ENCODE measurements around the gene MYLK. TPM values are rescaled to one million over a fixed set of nuclear protein-coding genes. Genes with fewer than 3 reads are reported as not detected.

MYLK gene
- total and polyA plus RNA-seq, 10 of the 15 experiments (the other 5 are each of a cell fraction or from before 2014, with no cell fraction given) = 0.04 to 1.6 (median 0.42) TPM; not detected in 1

- SMC1A ChIA-PET (ENCODE audit: uncharacterized antibody, unreplicated experiment) = no interaction called here
- Histone ChIP-seq H3K36me3 (ENCODE audit: control insufficient read depth in 2 of 2, insufficient read depth in 2 of 2, low read length in 1 of 2) (no peaks in the 10 kb centered on the region; a peak in 1 of 4 replicates), H3K9ac (ENCODE audit: control insufficient read depth, insufficient read depth, low read length) (no peak overlapping the region), H3K27ac (ENCODE audit: control insufficient read depth, insufficient read depth) (no peak overlapping the region), H2AFZ (ENCODE audit: control insufficient read depth, low read depth, low read length) (no peak overlapping the region), H3K4me2 (ENCODE audit: control insufficient read depth, insufficient read depth) (no peak overlapping the region), H3K27me3 (replicated peaks in 1 of 2; ENCODE audit: control insufficient read depth in 2 of 2, insufficient read depth in 2 of 2, low read length in 1 of 2) (no peaks in the 10 kb centered on the region), H4K20me1 (ENCODE audit: control insufficient read depth, insufficient read depth) (no peaks in the 10 kb centered on the region), H3K79me2 (ENCODE audit: control insufficient read depth, insufficient read depth, low read length) (no peaks in the 10 kb centered on the region), H3K9me3 (replicated peaks; ENCODE audit: control insufficient read depth, insufficient read depth, low read length) (no peaks in the 10 kb centered on the region), H3K4me1 (ENCODE audit: control insufficient read depth, insufficient read depth, low read length) (no peaks in the 10 kb centered on the region), H3K4me3 (no peak overlapping the region)
- POLR2A ChIA-PET = no interaction called here
- no TSS peak for BruUV-seq (replicated peaks)
- in situ Hi-C loops (cut with MboI) = no loop called here
- DNase-seq (ENCODE audit: low read depth, low spot score) (no peak), ATAC-seq (no peak), FAIRE-seq (no peak)
- RAD21 ChIA-PET (ENCODE audit: unreplicated experiment) = no interaction called here
- intact Hi-C loops (cut with micrococcal nuclease; ENCODE audit: unreplicated experiment) = no loop called here
- CTCF ChIA-PET = no interaction called here
- 79% methylated on average over 9 of the region's 9 CpGs for WGBS (ENCODE audit: insufficient coverage, insufficient replicate concordance, low lambda C conversion rate, missing lambda C conversion rate)
- TF ChIP-seq IKZF2 (IDR thresholded peaks at IDR 0.05) = no peak
- TF ChIP-seq RAD21 (IDR thresholded peaks at IDR 0.05; ENCODE audit: insufficient read depth, low read depth, low read length) = no peak
- no peak for TF ChIP-seq FOS (IDR thresholded peaks at IDR 0.05; ENCODE audit: borderline replicate concordance, extremely low read depth, insufficient read length)
- no peak for TF ChIP-seq ZZZ3 (IDR thresholded peaks at IDR 0.05; ENCODE audit: control insufficient read depth, insufficient read length, low read depth)
- no peak for TF ChIP-seq MTA3 (IDR thresholded peaks at IDR 0.05; ENCODE audit: borderline replicate concordance, low read length)
- TF ChIP-seq MYB (IDR thresholded peaks at IDR 0.05; ENCODE audit: borderline replicate concordance, low read depth, low read length) = no peak
- TF ChIP-seq ZNF687 (IDR thresholded peaks at IDR 0.05) = no peak
- no peak for TF ChIP-seq HSF1 (IDR thresholded peaks at IDR 0.05; ENCODE audit: low read depth, low read length)
- no peak for TF ChIP-seq SMARCA5 (IDR thresholded peaks at IDR 0.05)
- TF ChIP-seq SP1 (IDR thresholded peaks at IDR 0.05; ENCODE audit: low read depth, low read length) = no peak
Measured at GRCh38 chr3:123929325-123929724, 45.2 kb upstream of the MYLK start.
